K562 (cell line): ENCODE results near the gene PALM3. TPM values are rescaled to one million over a fixed set of nuclear protein-coding genes. Genes with fewer than 3 reads are reported as not detected.

Source experiments
- GTF2F1 ChIP-seq: IDR thresholded peaks from 2 replicates; pipeline ENCODE4 v1.6.1; 2011; ENCODE audit warnings: low read depth, low read length, improper control_type of control experiment
- KAT8 ChIP-seq: fragments of 450-650 bp; IDR thresholded peaks from 2 replicates; pipeline ENCODE4 v1.6.1; 2016; ENCODE audit warnings: low read depth, mild to moderate bottlenecking
- KHSRP ChIP-seq: fragments of 450-650 bp; IDR thresholded peaks from 2 replicates; pipeline ENCODE4 v1.6.1; 2017
- NFIC ChIP-seq: fragments of 450-650 bp; IDR thresholded peaks from 2 replicates; pipeline ENCODE4 v1.6.1; 2017; ENCODE audit warnings: mild to moderate bottlenecking, inconsistent platforms
- NR0B1 ChIP-seq: fragments of 450-650 bp; IDR thresholded peaks from one replicate; pipeline ENCODE4 v1.6.1; 2018; ENCODE audit warnings: mild to moderate bottlenecking, moderate library complexity; ENCODE audit not compliant: partially characterized antibody
- SIN3B ChIP-seq: fragments of 450-650 bp; IDR thresholded peaks from 2 replicates; pipeline ENCODE4 v1.6.1; 2017; ENCODE audit warnings: low read depth, mild to moderate bottlenecking, moderate library complexity
- TEAD2 ChIP-seq: fragments of 450-650 bp; IDR thresholded peaks from 2 replicates; pipeline ENCODE4 v1.6.1; 2016; ENCODE audit warnings: missing genetic modification characterization, control low read depth, missing compliant biosample characterization
- WHSC1 ChIP-seq: IDR thresholded peaks from one replicate; pipeline ENCODE4 v1.6.1; 2012; ENCODE audit warnings: low read length, control low read depth, inconsistent platforms
- ZBTB1 ChIP-seq: sonication (generic); formaldehyde crosslinking; IDR thresholded peaks from 2 replicates; pipeline ENCODE4 v1.8.1; 2023; ENCODE audit warnings: missing genetic modification reagents, low read depth, mild to moderate bottlenecking, borderline replicate concordance
- ZBTB33 ChIP-seq: sonication (generic); formaldehyde crosslinking; IDR thresholded peaks from 2 replicates; pipeline ENCODE4 v1.8.1; 2023; ENCODE audit warnings: mild to moderate bottlenecking, missing genetic modification reagents
- ZC3H11A ChIP-seq: IDR thresholded peaks from 2 replicates; pipeline ENCODE4 v1.6.1; 2012; ENCODE audit warnings: low read depth, low read length, improper control_type of control experiment
- ZFP36 ChIP-seq: fragments of 150-350 bp; IDR thresholded peaks from 2 replicates; pipeline ENCODE4 v1.6.1; 2018; ENCODE audit warnings: low read length, low read depth; ENCODE audit not compliant: partially characterized antibody
- ZNF668 ChIP-seq: fragments of 250-450 bp; sonication (Bioruptor Pico); IDR thresholded peaks from 2 replicates; pipeline ENCODE4 v1.8.0; 2022; ENCODE audit warnings: mild to moderate bottlenecking, inconsistent platforms
- polyA plus RNA-seq, 8 experiments: library from polyadenylated mRNA; depleted of rRNA in 4 of 8; stranded (reverse) in 5 of 8; unstranded in 3 of 8; fragments of >200 nt; fragmentation: Nextera tagmentation in 2 of 8; fragmentation: Illumina TruSeq in 1 of 8; extraction: Ambion mirVana in 2 of 8; extraction: Trizol in 1 of 8; gene quantifications; 2 replicates each; pipeline versions ENCODE4 v1.2.1 to v1.2.3, GENCODE V29; 2011 to 2014; ENCODE audit warnings: inconsistent platforms in 1 of 8, missing spikeins in 1 of 8
- total RNA-seq, 7 experiments: library from RNA; depleted of rRNA in 6 of 7; stranded (reverse); fragments of >200 nt in 6 of 7; fragmentation: Illumina TruSeq in 2 of 7; extraction: Trizol in 2 of 7; gene quantifications; 2 replicates each; pipeline versions ENCODE4 v1.2.1 to v1.2.3, GENCODE V29; 2011 to 2021; ENCODE audit warnings: low replicate concordance in 1 of 7
- TF ChIP-seq, protein P1 (sequence below): fragments of 450-650 bp; conservative IDR thresholded peaks from 2 replicates; pipeline ENCODE4 v1.6.1; 2016; ENCODE audit warnings: missing genetic modification characterization, low read depth, mild to moderate bottlenecking, control low read depth, missing compliant biosample characterization
- TF ChIP-seq, protein P2 (sequence below): sonication (generic); formaldehyde crosslinking; IDR thresholded peaks from 2 replicates; pipeline ENCODE4 v1.9.0; 2022; ENCODE audit warnings: mild to moderate bottlenecking, missing genetic modification reagents
- TF ChIP-seq, protein P3 (sequence below): IDR thresholded peaks from 2 replicates; pipeline ENCODE4 v1.6.1; 2016; ENCODE audit warnings: missing genetic modification characterization, missing compliant biosample characterization
- TF ChIP-seq, protein P4 (sequence below): fragments of 250-450 bp; sonication (Bioruptor Pico); IDR thresholded peaks from 2 replicates; pipeline ENCODE4 v1.8.0; 2021; ENCODE audit warnings: mild to moderate bottlenecking, moderate library complexity
- TF ChIP-seq, protein P5 (sequence below): fragments of 200-800 bp; sonication (Bioruptor generic); IDR thresholded peaks from 2 replicates; pipeline ENCODE4 v1.6.1; 2017; ENCODE audit warnings: missing genetic modification characterization, missing compliant biosample characterization

Gene PALM3
- total and polyA plus RNA-seq, 9 of the 15 experiments (the other 6 are each of a cell fraction or from before 2014, with no cell fraction given) = 0.07 to 9.3 (median 3.3) TPM

- TF ChIP-seq ZFP36 = no peak
- TF ChIP-seq, protein P1, sequence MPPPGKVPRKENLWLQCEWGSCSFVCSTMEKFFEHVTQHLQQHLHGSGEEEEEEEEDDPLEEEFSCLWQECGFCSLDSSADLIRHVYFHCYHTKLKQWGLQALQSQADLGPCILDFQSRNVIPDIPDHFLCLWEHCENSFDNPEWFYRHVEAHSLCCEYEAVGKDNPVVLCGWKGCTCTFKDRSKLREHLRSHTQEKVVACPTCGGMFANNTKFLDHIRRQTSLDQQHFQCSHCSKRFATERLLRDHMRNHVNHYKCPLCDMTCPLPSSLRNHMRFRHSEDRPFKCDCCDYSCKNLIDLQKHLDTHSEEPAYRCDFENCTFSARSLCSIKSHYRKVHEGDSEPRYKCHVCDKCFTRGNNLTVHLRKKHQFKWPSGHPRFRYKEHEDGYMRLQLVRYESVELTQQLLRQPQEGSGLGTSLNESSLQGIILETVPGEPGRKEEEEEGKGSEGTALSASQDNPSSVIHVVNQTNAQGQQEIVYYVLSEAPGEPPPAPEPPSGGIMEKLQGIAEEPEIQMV = no peak
- TF ChIP-seq, protein P2, sequence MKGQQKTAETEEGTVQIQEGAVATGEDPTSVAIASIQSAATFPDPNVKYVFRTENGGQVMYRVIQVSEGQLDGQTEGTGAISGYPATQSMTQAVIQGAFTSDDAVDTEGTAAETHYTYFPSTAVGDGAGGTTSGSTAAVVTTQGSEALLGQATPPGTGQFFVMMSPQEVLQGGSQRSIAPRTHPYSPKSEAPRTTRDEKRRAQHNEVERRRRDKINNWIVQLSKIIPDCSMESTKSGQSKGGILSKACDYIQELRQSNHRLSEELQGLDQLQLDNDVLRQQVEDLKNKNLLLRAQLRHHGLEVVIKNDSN = no peak
- peak; percentile 89 for TF ChIP-seq ZBTB1 (CRISPR knock-in tag)
- TF ChIP-seq SIN3B = peak; percentile 64
- TF ChIP-seq ZC3H11A = no peak
- no peak for TF ChIP-seq GTF2F1
- TF ChIP-seq ZNF668 = no peak
- TF ChIP-seq, protein P3, sequence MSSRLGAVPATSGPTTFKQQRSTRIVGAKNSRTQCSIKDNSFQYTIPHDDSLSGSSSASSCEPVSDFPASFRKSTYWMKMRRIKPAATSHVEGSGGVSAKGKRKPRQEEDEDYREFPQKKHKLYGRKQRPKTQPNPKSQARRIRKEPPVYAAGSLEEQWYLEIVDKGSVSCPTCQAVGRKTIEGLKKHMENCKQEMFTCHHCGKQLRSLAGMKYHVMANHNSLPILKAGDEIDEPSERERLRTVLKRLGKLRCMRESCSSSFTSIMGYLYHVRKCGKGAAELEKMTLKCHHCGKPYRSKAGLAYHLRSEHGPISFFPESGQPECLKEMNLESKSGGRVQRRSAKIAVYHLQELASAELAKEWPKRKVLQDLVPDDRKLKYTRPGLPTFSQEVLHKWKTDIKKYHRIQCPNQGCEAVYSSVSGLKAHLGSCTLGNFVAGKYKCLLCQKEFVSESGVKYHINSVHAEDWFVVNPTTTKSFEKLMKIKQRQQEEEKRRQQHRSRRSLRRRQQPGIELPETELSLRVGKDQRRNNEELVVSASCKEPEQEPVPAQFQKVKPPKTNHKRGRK (tag) = no peak
- no peak for TF ChIP-seq NR0B1
- TF ChIP-seq, protein P4, sequence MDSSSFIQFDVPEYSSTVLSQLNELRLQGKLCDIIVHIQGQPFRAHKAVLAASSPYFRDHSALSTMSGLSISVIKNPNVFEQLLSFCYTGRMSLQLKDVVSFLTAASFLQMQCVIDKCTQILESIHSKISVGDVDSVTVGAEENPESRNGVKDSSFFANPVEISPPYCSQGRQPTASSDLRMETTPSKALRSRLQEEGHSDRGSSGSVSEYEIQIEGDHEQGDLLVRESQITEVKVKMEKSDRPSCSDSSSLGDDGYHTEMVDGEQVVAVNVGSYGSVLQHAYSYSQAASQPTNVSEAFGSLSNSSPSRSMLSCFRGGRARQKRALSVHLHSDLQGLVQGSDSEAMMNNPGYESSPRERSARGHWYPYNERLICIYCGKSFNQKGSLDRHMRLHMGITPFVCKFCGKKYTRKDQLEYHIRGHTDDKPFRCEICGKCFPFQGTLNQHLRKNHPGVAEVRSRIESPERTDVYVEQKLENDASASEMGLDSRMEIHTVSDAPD (CRISPR knock-in tag) = no peak
- TF ChIP-seq KHSRP = no peak
- TF ChIP-seq ZBTB33 (CRISPR knock-in tag) = no peak
- no peak for TF ChIP-seq WHSC1
- TF ChIP-seq, protein P5, sequence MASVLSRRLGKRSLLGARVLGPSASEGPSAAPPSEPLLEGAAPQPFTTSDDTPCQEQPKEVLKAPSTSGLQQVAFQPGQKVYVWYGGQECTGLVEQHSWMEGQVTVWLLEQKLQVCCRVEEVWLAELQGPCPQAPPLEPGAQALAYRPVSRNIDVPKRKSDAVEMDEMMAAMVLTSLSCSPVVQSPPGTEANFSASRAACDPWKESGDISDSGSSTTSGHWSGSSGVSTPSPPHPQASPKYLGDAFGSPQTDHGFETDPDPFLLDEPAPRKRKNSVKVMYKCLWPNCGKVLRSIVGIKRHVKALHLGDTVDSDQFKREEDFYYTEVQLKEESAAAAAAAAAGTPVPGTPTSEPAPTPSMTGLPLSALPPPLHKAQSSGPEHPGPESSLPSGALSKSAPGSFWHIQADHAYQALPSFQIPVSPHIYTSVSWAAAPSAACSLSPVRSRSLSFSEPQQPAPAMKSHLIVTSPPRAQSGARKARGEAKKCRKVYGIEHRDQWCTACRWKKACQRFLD (CRISPR knock-in tag) = peak; percentile 13; the same call in 1 of the 2 replicates
- no peak for TF ChIP-seq KAT8
- no peak for TF ChIP-seq NFIC
- TF ChIP-seq TEAD2 (tag) = no peak
These were observed 29.4 kb upstream of the PALM3 start (continued) for GRCh38 chr19:14091081-14091812.
